ENCODE results near the gene ENPP1. TPM values are rescaled to one million over a fixed set of nuclear protein-coding genes. Genes with fewer than 3 reads are reported as not detected.

ENPP1 gene
- total and polyA plus RNA-seq, 2 experiments from 2014 or later: 34.2 to 53.7 TPM

DNA sequence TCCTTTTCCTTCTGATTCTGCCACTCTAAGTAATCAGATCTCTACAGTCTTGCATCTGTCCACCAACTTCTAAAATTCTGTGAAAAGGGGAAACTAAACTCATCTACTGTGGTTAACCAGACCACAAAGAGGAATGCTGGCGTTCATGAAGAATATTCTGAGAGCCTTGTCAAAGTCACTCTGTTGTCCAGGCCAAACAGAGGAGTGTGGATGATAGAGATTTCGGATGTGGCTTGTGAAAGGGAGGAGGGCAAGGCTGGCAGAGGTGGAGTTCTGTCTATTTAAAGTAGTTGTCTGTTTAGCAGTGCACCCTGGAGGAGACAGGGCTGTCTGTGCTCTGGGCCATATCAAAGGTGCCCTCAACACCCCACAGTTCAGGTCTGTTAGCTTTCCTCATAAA lies 109.5 kb downstream of the ENPP1 start:
- no peaks in the 10 kb centered on the region for H3K36me3 ChIP-seq (ENCODE audit: low read depth)
- H3K9ac ChIP-seq: no peak overlapping the region
- H3K4me2 ChIP-seq (ENCODE audit: unreplicated experiment): no peak overlapping the region
- peaks cover 6% of the 10 kb centered on the region; the same call in 1 of the 2 replicates for H3K4me1 ChIP-seq (ENCODE audit: insufficient read depth)
- no peaks in the 10 kb centered on the region for H3K9me2 ChIP-seq (ENCODE audit: insufficient read depth)
- no peak overlapping the region for H2AFZ ChIP-seq
- no peaks in the 10 kb centered on the region for H3F3A ChIP-seq (ENCODE audit: insufficient read depth)
- in situ Hi-C loops (cut with MboI): loop anchor here (10.0 to 25.0 kb wide), 2 partner anchors 223 to 870 kb away; partner anchors contain the start of gene SLC18B1
- TF ChIP-seq EZH2 (IDR thresholded peaks at IDR 0.05; ENCODE audit: insufficient read depth, poor library complexity, severe bottlenecking) (no peak), EZH2phosphoT487 (IDR thresholded peaks at IDR 0.05; ENCODE audit: insufficient read depth, low read depth) (no peak)
- no peaks in the 10 kb centered on the region for H4K20me1 ChIP-seq (ENCODE audit: insufficient read depth)
- 64 to 77% methylated on average over 2 of the region's 2 CpGs for WGBS, 2 experiments (ENCODE audit: low coverage in 1 of 2, low lambda C conversion rate in 2 of 2, missing lambda C conversion rate in 2 of 2)
- H3K9me3 ChIP-seq (ENCODE audit: low read depth): no peaks in the 10 kb centered on the region
- no peaks in the 10 kb centered on the region for H3K27me3 ChIP-seq (replicated peaks; ENCODE audit: insufficient read depth)
- no peak overlapping the region for H3K27ac ChIP-seq
- no peak overlapping the region for H3K4me3 ChIP-seq
- DNase-seq: peak; percentile 11
- H3K79me2 ChIP-seq (ENCODE audit: insufficient read depth): no peaks in the 10 kb centered on the region

GRCh38 chr6:131917763-131918649 lies 110.2 kb downstream of the ENPP1 start:
- Histone ChIP-seq H3F3A (ENCODE audit: insufficient read depth) (no peaks in the 10 kb centered on the region), H3K4me1 (ENCODE audit: insufficient read depth) (peaks cover 6% of the 10 kb centered on the region; the same call in 1 of the 2 replicates), H3K9ac (no peak overlapping the region), H4K20me1 (ENCODE audit: insufficient read depth) (no peaks in the 10 kb centered on the region), H3K27me3 (replicated peaks; ENCODE audit: insufficient read depth) (no peaks in the 10 kb centered on the region), H3K36me3 (ENCODE audit: low read depth) (no peaks in the 10 kb centered on the region), H3K9me3 (ENCODE audit: low read depth) (no peaks in the 10 kb centered on the region), H3K9me2 (ENCODE audit: insufficient read depth) (no peaks in the 10 kb centered on the region), H3K27ac (no peak overlapping the region), H3K4me2 (ENCODE audit: unreplicated experiment) (no peak overlapping the region), H3K79me2 (ENCODE audit: insufficient read depth) (no peaks in the 10 kb centered on the region), H3K4me3 (no peak overlapping the region), H2AFZ (no peak overlapping the region)
- 81 to 90% methylated on average over 6 of the region's 6 CpGs for WGBS, 2 experiments (ENCODE audit: low coverage in 1 of 2, low lambda C conversion rate in 2 of 2, missing lambda C conversion rate in 2 of 2)
- DNase-seq: no peak
- TF ChIP-seq EZH2 (IDR thresholded peaks at IDR 0.05; ENCODE audit: insufficient read depth, poor library complexity, severe bottlenecking) (no peak), EZH2phosphoT487 (IDR thresholded peaks at IDR 0.05; ENCODE audit: insufficient read depth, low read depth) (no peak)
- in situ Hi-C loops (cut with MboI): loop anchor here (10.0 to 25.0 kb wide), 2 partner anchors 223 to 869 kb away; partner anchors contain the start of gene SLC18B1

DNA sequence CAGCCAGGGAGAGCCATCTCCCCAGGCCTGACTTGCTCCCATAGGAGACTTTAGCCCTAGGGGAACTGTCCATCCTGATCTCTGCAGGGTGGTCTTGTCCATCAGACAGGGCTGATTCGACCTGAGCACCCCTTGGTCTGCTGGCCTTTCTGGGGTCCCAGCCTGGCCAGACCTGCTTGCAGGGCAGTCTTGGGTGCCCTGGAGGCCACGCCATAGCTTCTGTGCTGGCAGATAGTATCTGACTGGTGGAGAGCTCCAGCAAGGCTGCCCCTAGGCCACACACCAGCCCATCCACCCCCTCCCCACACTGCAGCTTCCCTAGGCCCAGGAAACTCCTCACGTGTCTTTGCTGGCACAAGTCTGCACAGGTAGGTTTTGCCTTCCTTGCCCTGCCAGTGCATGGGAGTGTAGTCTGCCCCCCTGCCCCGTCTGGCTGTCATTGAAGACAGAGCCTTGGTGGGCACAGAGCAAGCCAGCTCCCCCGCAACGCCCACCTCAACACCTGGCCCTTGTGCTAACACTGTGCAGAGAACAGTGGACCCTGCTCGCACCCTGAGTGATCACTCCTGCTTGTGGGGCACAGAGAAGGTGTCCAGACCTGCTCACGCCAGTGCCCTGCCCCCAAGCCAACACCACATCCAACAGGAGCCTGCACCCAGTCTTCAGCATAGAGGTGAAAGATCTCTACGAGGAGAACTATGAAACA lies 111.0 kb downstream of the ENPP1 start:
- Histone ChIP-seq H3K79me2 (ENCODE audit: insufficient read depth) (no peaks in the 10 kb centered on the region), H3K4me1 (ENCODE audit: insufficient read depth) (peaks cover 6% of the 10 kb centered on the region; the same call in 1 of the 2 replicates), H3K27ac (no peak overlapping the region), H3K4me3 (no peak overlapping the region), H3K27me3 (replicated peaks; ENCODE audit: insufficient read depth) (no peaks in the 10 kb centered on the region), H3K9me2 (ENCODE audit: insufficient read depth) (no peaks in the 10 kb centered on the region), H3K9me3 (ENCODE audit: low read depth) (no peaks in the 10 kb centered on the region), H3K36me3 (ENCODE audit: low read depth) (no peaks in the 10 kb centered on the region), H3K4me2 (ENCODE audit: unreplicated experiment) (no peak overlapping the region), H3F3A (ENCODE audit: insufficient read depth) (no peaks in the 10 kb centered on the region), H2AFZ (no peak overlapping the region), H3K9ac (no peak overlapping the region), H4K20me1 (ENCODE audit: insufficient read depth) (no peaks in the 10 kb centered on the region)
- no peak for DNase-seq
- in situ Hi-C loops (cut with MboI): loop anchor here (10.0 to 25.0 kb wide), 2 partner anchors 224 to 868 kb away; partner anchors contain the start of gene SLC18B1
- no peak for TF ChIP-seq EZH2phosphoT487 (IDR thresholded peaks at IDR 0.05; ENCODE audit: insufficient read depth, low read depth)
- no peak for TF ChIP-seq EZH2 (IDR thresholded peaks at IDR 0.05; ENCODE audit: insufficient read depth, poor library complexity, severe bottlenecking)
- 76 to 77% methylated on average over 9 of the region's 9 CpGs for WGBS, 2 experiments (ENCODE audit: low coverage in 1 of 2, low lambda C conversion rate in 2 of 2, missing lambda C conversion rate in 2 of 2)

GRCh38 chr6:131920656-131921055 lies 112.8 kb downstream of the ENPP1 start:
- no peaks in the 10 kb centered on the region for H4K20me1 ChIP-seq (ENCODE audit: insufficient read depth)
- no peak overlapping the region for H2AFZ ChIP-seq
- no peaks in the 10 kb centered on the region for H3K9me2 ChIP-seq (ENCODE audit: insufficient read depth)
- no peak overlapping the region for H3K9ac ChIP-seq
- no peak overlapping the region for H3K4me3 ChIP-seq
- H3F3A ChIP-seq (ENCODE audit: insufficient read depth): 0 out of 2 replicates have a peak, but pooled peaks cover 4% of the 10 kb centered on the region
- H3K27me3 ChIP-seq (replicated peaks; ENCODE audit: insufficient read depth): no peaks in the 10 kb centered on the region
- no peak for DNase-seq
- in situ Hi-C loops (cut with MboI): loop anchor here (10.0 to 25.0 kb wide), 3 partner anchors 334 to 867 kb away; partner anchors contain the start of gene SLC18B1
- no peaks in the 10 kb centered on the region for H3K79me2 ChIP-seq (ENCODE audit: insufficient read depth)
- peaks cover 7% of the 10 kb centered on the region for H3K4me1 ChIP-seq (ENCODE audit: insufficient read depth)
- H3K36me3 ChIP-seq (ENCODE audit: low read depth): no peaks in the 10 kb centered on the region
- WGBS, 2 experiments (ENCODE audit: low coverage in 1 of 2, low lambda C conversion rate in 2 of 2, missing lambda C conversion rate in 2 of 2): 69 to 75% methylated on average over 3 of the region's 3 CpGs
- TF ChIP-seq EZH2phosphoT487 (IDR thresholded peaks at IDR 0.05; ENCODE audit: insufficient read depth, low read depth) (no peak), EZH2 (IDR thresholded peaks at IDR 0.05; ENCODE audit: insufficient read depth, poor library complexity, severe bottlenecking) (no peak)
- H3K4me2 ChIP-seq (ENCODE audit: unreplicated experiment): no peak overlapping the region
- H3K27ac ChIP-seq: no peak overlapping the region
- no peaks in the 10 kb centered on the region for H3K9me3 ChIP-seq (ENCODE audit: low read depth)
